Central memory CD4-positive, alpha-beta T cell (primary cell): ENCODE measurements around the gene TSPAN18.

Experiments
- DNase-seq: peaks from one replicate; pipeline ENCODE4 v3.0.0; 2022

Gene TSPAN18

DNA sequence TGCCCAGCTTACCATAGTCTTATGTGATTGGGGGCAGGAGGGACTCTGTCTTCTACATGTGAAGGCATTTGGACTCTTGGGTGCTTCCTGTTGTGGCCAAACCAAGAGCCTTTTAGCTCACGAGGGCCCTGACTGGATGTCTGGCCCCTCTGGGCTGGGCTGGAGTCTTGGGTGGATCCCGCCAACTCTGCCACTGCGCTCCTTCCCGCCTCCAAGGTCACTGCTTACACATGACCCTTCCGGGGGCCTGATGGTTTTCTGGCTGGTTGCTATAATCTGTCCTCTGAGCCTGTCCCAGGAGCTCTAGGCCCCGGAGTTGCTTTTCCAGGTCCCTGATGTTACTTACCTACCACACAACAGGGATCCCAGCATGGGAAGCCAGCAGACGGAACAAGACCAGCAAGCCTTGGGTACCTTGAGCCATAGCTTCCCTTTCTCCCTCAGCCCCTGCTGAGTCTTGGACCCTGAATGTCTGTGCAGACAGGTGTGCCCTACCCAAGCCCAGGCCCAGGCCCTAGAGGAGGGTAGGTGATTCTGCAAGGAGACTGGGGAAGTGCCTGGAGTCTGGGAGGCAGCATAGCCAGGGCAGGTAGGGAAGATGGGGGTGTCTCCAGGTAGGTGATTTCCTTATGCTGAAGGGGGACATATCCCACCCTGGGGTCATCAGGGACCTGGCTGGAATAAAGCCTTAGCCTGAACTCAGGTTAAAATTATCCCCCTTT, 100.3 kb downstream of the TSPAN18 start:
- DNase-seq: no peak

DNA sequence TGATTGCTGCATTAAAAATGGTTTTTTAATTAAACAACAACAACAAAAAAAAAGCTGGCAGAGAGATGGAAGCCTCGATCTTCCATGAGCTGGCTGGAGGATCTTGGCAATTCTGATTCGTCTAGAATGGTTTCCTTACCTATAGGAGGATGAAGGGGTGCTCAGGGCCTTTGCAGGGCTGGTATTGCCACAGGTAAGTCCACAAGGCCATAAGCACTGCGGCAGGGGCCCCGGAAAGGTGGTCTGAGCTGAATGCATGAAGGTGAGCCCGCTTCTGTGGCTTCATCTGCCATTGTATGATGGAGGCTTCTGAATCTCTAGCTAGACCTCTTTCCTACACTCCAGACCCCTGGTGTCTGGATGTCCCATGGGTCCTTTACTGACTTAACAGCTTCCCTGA, 101.5 kb downstream of the TSPAN18 start:
- no peak for DNase-seq

DNA sequence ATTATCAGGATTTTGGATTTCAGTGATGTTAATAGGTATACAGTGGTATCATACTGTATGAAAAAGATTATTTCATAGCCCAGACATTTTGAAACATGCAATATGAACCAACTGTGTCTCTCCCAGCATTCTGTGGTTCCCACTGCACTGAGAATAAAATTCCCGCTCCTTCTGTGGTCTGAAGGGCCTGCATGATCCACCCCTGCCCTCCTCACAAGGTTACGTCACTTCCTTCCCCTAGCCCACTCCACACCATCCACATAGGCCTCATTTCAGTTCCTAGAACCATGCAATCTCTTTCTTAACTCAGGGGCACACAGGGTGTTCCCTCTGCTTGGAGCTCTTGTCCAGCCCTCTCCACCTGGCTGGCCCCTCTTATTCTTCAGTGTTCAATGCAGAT, 103.1 kb downstream of the TSPAN18 start:
- DNase-seq: no peak

DNA sequence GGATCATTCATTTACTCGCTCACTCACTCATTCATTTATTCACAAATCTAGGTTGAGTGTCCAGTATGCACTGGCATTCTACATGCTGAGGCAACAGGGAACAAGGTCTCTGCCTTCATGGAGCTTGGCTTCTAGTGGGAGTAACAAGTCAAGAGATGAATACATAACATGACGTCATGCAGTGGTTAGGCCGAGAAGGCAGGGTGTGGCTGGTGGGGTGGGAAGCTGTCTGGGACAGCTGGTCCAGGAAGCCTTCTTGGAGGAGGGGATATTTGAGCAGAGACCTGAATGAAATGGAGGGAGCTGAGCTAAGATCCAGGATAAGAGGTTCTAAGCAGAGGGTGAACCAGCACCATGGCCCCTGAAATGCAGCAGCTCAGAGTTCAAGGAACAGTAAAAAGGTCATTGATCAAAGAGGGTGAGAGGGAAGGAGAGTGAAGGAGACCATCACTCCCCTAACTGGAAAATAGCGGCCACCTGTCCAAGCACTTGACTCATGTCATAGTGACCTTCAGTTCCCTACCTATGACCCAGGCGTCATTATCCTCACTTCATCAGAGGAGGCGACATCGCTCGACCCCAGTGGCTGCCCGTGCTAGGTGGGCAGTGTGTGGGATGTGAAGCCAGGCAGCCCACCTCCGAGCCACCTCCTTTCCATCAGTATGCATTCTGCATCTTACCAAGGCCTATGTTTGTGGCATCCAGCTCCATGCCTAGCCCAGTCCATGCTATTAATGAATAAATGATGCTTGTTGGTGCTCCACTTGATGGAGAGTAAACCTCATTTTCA, 105.0 kb downstream of the TSPAN18 start:
- no peak for DNase-seq

DNA sequence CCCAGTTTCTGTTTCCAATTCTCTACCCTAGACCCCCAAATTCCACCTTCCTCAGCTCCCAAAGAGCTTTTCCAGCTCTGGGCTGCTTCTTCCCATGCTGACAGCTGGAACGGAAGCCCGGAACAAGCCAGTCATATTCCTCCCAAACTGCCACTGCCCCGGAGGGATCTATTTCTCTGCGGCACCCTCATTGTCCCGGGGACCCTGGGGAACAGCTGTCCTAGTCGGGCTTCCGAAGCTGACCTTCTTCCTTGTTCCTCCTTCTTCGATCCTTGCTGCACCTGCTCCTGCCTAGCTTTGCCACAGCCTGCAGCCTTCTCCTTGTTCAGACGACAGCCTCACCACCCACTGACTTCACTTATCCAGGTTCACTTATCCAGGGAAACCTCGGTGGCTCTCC, 105.7 kb downstream of the TSPAN18 start:
- no peak for DNase-seq

DNA sequence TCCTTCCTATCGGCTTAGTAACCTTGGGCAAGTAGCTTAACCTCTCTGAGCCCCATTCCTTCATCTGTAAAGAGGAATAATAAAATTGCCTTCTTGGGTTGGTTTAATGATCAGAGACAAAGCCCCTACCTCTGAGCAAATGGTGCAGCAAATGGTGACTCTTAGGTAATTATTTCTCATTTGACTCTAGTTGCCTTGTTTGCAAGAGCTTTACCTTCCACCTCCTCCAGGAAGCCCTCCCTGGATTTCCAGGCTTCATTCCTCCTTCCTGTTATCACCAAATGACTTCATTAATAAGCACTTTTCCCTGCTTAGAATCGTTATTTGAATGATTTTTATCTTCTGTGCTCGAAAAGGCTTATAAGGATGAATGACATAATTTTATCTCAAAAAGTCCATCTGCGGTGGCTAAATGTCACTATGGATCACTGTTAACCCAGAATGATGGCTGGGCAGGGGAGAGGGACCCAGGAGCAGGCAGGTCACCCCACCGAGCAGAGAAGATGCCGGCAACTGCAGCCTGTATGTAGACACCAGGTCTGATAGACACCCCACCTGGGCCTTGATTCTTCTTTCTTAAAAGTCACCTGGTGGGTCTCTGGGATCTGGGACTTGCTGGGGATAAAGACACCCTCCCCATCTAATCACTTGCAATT, 106.6 kb downstream of the TSPAN18 start:
- no peak for DNase-seq

DNA sequence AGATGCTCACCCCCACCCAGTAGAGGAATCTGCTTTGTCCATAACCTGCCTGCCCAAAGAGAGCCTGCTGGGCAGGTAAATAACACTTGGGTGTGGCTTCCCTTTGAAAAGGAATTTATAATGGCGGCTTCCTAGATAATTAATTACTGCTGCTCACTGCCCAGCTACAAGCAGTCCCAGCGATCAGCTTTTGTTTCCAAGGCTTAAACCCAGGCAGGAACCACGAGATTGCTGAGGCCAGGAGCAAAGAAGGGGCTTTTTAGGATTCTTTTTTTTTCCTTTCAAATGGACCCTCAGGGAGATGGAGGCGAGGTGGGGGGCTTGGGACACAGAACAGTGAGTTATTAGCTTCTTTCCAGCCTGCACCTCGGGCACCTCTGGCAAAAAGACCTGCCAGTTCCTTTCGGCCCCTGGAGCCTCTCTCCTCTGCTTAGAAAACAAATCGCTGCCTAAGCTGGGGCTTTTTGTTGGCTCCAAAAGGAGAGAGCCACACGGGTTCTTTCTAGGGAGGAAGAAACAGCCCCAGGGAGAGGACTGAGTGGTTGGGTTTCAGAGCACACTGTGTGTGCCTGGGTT, 107.2 kb downstream of the TSPAN18 start:
- no peak for DNase-seq

DNA sequence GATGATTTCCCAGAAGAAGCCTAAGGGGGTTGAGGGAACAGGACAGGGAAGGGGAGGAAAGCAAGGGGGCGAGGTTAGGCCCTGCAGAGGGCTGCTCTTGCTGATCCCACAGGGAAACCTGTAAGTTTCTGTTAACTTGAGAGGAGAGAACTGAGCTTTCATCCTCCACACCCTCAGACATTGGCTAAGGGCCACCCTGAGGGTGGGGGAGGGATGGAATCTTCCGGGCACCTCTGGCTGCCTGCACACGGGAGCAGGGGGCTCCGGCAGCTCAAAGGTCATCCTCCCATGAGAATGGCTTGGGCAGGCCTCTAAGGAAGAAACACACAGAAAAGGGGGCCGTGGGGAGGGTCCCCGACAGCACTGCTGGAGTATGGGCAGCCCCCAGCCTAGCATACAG, 108.1 kb downstream of the TSPAN18 start:
- no peak for DNase-seq

DNA sequence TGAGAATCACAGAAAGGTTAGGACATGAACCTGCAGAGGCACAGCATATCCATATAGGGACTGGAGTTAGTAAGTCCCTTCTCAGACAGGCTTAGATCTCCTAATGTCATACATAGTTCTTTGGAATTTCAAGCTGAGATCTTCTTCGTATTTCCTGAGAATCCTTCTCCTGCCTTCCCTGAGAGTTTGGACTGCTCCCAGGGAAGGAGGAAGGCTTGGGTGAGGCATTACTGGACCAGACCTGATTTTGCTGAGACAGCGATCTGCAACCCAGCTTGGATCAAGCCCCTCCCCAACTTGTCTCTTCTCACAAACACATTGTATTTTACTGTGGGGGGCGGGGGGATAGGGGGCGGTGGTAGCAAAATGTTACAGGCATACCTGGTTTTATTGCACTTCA, 108.5 kb downstream of the TSPAN18 start:
- no peak for DNase-seq

DNA sequence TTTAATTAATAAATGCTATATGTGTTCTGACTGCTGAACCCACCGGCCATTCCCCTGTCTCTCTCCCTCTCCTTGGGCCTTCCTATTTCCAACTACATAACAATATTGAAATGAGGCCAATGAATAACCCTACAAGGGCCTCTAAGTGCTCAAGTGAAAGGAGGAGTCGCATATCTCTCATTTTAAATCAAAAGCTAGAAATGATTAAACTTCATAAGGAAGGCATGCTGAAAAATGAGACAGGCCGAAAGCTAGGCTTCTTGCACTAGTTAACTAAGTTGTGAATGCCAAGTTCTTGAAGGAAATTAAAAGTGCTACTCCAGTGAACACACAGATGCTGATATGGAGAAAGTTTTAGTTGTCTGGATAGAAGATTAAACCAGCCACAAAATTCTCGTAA, 109.2 kb downstream of the TSPAN18 start:
- no peak for DNase-seq

DNA sequence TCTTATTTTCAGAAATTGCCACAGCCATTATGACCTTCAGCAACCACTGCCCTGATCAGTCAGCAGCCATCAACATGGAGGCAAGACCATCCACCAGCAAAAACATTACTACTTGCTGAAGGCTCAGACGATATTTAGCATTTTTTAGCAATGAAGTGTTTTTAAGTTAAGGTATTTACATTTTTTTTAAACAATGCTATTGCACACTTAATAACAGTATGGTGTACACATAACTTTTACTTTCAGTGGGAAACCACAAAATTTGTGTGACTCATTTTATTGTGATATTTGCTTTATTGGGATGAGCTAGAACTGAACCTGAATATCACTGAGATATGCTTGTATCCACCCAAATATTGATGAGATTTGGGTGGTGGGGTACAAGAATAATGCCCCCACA, 110.9 kb downstream of the TSPAN18 start:
- DNase-seq: no peak

DNA sequence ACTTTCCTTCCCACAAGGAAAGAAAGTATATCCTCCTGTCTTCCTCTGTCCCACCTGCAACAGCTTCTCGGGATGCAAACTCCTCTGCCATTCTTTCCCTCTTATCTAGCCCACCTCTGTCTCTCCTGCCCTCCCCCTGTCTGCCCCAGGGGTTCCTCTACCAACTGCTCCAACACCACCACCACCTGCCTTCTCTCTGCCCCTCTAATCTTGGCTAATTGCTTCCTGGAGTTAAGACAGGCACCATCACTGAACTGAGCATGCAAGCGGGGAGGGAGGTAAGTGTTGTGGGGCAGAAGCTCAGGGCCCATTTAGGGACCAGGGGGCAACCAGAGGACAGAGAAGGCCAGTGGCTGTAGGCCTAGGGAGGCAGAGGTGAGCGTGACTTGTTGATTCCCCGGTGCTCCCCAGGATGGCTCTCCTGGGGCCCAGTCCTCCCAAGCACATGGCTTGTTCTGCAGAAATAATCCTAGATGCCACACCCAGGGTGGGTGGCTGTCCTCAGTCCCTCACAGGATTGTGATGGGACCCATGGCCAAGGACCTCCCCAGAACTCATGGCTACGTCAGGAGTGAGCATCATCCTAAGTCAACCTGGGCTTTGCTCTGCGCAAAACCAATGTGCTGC, 112.8 kb downstream of the TSPAN18 start:
- no peak for DNase-seq

DNA sequence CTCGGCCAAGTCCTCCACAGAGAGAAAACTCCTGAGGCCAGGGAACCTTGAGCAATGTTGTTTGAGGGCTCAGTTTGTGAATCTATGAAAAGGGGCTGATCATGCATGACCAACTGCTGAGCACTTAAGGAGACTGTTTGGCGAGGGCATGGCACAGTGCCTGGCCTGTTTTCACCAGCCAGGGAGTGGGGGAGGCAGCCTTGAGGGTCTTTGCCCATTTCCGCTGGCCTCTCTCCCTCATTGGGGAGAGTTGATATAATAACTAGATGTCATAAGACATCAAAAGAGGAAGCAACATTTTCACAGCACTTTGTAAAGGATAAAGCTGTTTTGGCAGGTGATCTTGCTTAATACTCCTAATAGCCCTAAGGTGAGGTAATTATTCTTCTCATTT, 113.3 kb downstream of the TSPAN18 start:
- DNase-seq: no peak

DNA sequence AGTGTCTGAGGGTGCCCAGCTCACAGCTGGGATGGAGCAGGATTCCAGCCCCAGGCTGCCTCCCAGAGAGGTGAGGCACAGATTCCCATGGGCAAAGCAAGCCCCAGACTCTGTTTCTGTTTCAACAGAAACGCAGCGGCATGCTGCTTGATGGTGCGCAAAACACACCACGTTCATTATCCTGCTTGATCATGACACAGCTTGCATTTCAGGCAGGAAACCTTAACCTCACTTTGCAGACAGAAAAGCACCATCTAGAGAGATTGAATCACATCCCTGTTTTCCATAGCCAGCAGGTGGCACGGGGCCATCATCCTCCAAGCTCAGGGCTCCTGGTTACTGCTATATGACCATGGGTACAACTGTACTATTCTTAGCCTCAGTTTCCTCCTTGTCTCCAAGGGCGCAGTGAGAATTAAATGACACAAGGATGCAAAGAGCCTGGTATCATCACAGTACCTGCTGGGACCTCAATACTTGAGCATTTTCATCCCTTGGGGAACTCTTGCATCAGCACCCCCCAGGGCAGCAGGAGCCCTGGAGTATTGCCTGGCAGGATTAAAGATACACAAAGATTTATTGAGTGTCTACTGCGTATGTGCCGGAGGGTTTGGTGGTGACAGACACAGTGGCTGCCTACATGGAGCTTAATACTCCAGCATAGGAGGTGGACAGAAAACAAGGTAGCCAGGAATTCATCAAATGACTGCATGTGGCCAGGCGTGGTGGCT, 113.9 kb downstream of the TSPAN18 start:
- no peak for DNase-seq

DNA sequence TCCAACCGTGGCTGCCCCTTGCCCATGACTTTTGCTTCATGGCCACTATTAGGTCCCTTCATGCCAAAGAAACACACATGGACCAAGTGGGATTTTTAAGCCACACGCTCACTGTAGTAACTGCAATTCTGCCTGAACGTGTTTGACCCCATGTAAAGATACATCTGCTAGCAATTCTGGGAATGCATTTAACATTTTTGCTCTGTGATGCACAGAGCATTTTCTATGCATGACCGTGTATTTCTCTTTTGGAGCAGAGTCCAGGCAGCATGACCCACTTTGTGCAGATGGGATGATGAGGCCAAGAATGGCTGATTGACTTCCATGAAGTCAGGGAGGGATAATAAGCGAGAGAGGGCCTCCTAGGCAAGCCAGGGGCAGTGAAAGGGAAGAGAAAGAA, 115.5 kb downstream of the TSPAN18 start:
- no peak for DNase-seq

DNA sequence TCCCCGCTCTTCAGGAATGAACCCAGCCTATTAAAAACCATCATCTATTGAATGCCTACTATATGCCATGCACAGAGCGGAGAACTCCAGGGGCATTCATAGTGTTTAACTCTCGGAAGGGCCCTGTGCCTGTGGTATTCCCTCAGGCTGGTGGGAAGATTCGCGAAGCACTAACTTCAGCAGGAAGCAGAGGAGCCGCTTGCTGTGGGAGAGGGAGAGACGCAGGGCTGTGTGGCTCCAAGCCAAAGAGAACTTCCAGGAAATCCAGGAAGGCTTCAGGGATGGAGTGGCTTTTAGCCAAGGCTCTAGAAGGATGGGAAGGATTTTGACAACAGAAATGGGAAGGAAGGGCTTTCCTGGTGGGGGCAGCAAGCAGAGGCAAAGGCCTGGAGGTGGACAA, 120.1 kb downstream of the TSPAN18 start:
- no peak for DNase-seq

DNA sequence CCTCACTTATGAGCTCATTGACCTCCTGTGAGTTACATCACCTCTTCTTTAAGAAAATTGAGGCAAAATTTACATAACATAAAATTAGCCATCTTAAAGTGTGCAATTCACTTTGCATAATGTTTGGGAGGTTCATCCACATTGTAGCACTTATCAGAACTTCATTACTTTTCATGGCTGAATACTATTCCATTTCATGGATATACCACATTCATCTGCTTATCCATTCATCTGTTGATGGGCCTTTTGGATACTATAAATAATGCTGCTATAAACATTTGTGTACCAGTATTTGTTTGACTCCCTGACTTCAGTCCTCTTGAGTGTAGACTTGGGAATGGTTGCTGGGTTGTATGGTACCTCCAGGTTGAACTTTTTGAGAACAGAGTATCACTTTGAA, 120.6 kb downstream of the TSPAN18 start:
- DNase-seq: no peak

DNA sequence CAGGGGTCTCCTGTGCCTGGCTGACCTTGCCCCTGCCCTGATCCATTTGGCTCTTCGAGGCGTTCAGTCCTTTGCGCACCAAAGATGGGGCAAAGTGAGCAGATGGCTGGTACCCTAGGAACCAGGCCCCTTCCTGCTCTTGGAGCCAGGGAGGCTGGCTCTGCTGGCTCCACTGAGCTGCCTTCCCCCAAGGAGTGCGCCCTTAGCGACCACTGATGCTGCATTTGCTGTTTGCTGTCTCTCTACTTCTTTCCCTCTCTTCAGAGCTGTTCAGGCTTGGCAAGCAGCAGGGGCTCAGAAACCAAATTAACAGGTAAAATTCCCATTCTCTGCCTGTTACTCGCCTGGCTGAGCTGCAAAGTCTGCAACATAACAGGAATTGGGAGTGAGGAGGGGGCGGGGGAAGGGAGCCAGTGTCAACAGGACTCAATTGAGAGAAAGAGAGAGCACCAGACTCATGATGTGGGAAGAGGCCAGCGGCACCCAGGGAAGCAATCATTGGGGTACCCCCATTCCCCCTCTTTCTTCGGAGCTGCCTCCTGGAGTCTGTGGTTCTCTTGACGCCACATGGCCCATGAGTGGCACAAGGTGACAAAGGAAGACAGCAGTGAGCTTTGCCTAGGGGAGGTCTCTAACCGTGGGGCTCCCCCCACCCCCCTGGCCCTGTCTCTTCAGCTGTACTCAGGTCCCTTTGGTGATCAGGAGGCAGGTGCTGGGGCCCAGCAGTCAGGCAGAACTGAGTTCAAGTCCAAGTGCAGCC, 121.6 kb downstream of the TSPAN18 start:
- no peak for DNase-seq

DNA sequence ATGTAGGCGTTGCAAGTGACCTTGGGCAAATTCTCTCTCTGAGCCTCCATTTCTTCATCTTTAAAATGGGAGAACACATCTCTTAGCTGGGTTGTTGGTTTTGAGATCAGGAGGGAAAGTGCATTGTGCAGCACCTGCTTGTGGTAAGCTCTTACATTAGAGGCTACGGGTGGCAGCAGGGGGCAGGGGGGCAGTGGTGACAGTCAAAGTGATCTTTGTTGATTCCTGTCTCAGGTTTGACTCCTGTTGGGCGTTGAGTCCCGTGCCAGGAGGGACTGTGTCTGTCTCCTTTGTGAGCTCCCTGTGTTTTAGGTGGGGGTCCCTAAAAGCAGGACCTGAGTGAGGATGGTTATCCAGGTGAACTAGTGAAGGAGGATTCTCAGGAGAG, 122.2 kb downstream of the TSPAN18 start:
- DNase-seq: no peak

DNA sequence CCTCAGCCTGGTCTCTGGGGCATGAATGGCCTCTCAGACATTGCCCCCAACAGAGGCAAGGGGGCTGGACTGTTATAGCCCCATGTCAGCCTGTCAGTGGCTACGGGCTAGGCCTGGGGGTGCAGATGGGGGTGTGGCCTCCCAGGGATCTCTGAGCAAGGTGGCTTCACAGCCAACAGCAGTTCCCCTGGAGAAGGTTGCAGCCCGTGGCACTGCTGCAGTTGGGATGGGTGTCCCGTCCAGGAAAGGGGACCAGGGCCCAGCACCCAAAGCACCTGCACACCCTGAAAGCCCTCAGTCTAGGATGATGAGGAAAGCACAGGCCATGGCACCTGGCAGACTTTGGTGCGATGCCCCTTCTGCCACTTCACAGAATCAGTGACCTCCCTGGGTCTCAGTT, 122.7 kb downstream of the TSPAN18 start:
- no peak for DNase-seq

DNA sequence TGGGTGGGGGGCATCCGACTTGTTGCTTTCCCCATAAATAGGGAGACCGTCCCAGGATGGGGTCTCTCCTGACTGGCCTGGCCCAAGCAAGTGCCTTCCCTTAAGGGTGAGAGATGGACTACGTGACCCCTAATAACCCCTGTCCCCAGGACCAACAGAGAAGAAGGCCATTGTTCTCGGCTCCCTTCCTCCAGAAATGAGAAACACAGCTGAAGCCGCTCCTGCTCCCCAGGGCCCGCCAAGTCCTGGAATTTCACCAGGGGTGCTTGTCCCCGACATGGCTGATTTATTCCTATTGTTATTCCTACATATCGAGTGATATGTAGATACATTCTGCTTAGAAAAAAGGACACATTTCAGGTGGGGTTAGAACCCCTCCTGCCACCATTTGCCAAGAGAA, 123.2 kb downstream of the TSPAN18 start:
- no peak for DNase-seq

DNA sequence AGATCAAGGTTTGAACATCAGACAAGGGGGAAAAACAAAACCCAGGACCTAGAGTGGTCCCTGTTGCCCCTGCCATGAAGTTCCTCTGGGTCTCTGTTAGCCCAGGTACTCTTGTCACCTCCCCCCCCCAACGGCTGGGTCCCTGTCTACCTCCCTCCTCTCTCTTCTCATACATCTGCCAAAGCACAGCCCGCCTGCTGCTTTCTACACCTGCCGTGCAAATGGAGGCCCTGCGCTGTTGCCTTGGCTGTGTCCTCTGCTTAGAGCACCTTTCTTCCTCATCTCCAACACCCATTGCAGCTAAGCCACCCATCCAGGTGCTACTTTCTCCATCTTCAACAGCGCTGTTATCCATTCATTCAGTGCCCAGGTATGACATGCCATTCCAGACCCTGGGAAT, 124.7 kb downstream of the TSPAN18 start:
- no peak for DNase-seq
